Skeletal muscle tissue (tissue), 4 donors: ENCODE measurements around the gene ACACA. TPM values are rescaled to one million over a fixed set of nuclear protein-coding genes. Genes with fewer than 3 reads are reported as not detected.

Experiments used
- H3K27ac ChIP-seq: one replicate; pipeline ENCODE4 v1.7.0; 2013; ENCODE audit warnings: mild to moderate bottlenecking, low read depth, low read length, inconsistent platforms
- H3K27me3 ChIP-seq, 3 donors: one replicate each; pipeline ENCODE4 v1.7.0; 2013; ENCODE audit warnings: low read length in 3 of 3; ENCODE audit not compliant: control insufficient read depth in 3 of 3, insufficient read depth in 3 of 3
- H3K36me3 ChIP-seq, 3 donors: one replicate each; pipeline ENCODE4 v1.7.0; 2013; ENCODE audit warnings: low read length in 3 of 3; ENCODE audit not compliant: control insufficient read depth in 3 of 3, insufficient read depth in 3 of 3
- H3K4me1 ChIP-seq, 3 donors: one replicate each; pipeline ENCODE4 v1.7.0; 2013; ENCODE audit warnings: low read length in 3 of 3, mild to moderate bottlenecking in 3 of 3; ENCODE audit not compliant: control insufficient read depth in 3 of 3, insufficient read depth in 3 of 3
- H3K4me3 ChIP-seq, 3 donors: one replicate each; pipeline ENCODE4 v1.7.0; 2013; ENCODE audit warnings: low read length in 3 of 3
- H3K9ac ChIP-seq, 3 donors: one replicate each; pipeline ENCODE4 v1.7.0; 2013; ENCODE audit warnings: low read length in 3 of 3, mild to moderate bottlenecking in 3 of 3, moderate library complexity in 2 of 3, low read depth in 1 of 3
- H3K9me3 ChIP-seq, 3 donors: one replicate each; pipeline ENCODE4 v1.7.0; 2013; ENCODE audit warnings: low read length in 3 of 3; ENCODE audit not compliant: control insufficient read depth in 3 of 3
- total RNA-seq: library from RNA; depleted of rRNA; stranded (reverse); fragments of >200 nt; gene quantifications from one replicate; pipeline ENCODE4 v1.2.3, GENCODE V29; 2014
- donor health status: Osteomylitis.

Gene ACACA
- total RNA-seq, 1 donor from 2014 or later, result 26.6 TPM

GRCh38 chr17:37247825-37248224 is 158.8 kb downstream of the ACACA start:
- no peaks in the 10 kb centered on the region for H3K9me3 ChIP-seq
- no peaks in the 10 kb centered on the region for H3K4me1 ChIP-seq
- H3K9ac ChIP-seq, result no peak overlapping the region
- H3K36me3 ChIP-seq, result peaks cover 43 to 57% (median 54%) of the 10 kb centered on the region in 3 donors
- no peak overlapping the region for H3K4me3 ChIP-seq
- H3K27ac ChIP-seq, result no peak overlapping the region
- no peaks in the 10 kb centered on the region for H3K27me3 ChIP-seq

GRCh38 chr17:37246085-37246484 is 160.6 kb downstream of the ACACA start:
- Histone ChIP-seq H3K36me3 (peaks cover 43 to 58% (median 53%) of the 10 kb centered on the region in 3 donors), H3K9ac (no peak overlapping the region), H3K4me1 (no peaks in the 10 kb centered on the region)

GRCh38 chr17:37240381-37240780 is 166.3 kb downstream of the ACACA start:
- Histone ChIP-seq H3K27me3 (no peaks in the 10 kb centered on the region), H3K36me3 (peaks cover 33 to 59% (median 35%) of the 10 kb centered on the region in 3 donors), H3K27ac (no peak overlapping the region), H3K4me3 (no peak overlapping the region), H3K9ac (no peak overlapping the region), H3K9me3 (no peaks in the 10 kb centered on the region), H3K4me1 (no peaks in the 10 kb centered on the region)

More at GRCh38 chr17:37246085-37246484, 160.6 kb downstream of the ACACA start:
- Histone ChIP-seq H3K27ac (no peak overlapping the region), H3K27me3 (no peaks in the 10 kb centered on the region), H3K9me3 (no peaks in the 10 kb centered on the region), H3K4me3 (no peak overlapping the region)

GRCh38 chr17:37239690-37240334 is 166.8 kb downstream of the ACACA start:
- no peak overlapping the region for H3K4me3 ChIP-seq
- no peak overlapping the region for H3K27ac ChIP-seq
- peaks cover 30 to 58% (median 31%) of the 10 kb centered on the region in 3 donors for H3K36me3 ChIP-seq
- no peaks in the 10 kb centered on the region for H3K4me1 ChIP-seq
- H3K27me3 ChIP-seq, result no peaks in the 10 kb centered on the region
- no peaks in the 10 kb centered on the region for H3K9me3 ChIP-seq
- H3K9ac ChIP-seq, result no peak overlapping the region

GRCh38 chr17:37234106-37234505 is 172.5 kb downstream of the ACACA start:
- H3K9ac ChIP-seq, result no peak overlapping the region
- no peaks in the 10 kb centered on the region for H3K9me3 ChIP-seq
- H3K36me3 ChIP-seq, result peaks cover 11 to 41% (median 13%) of the 10 kb centered on the region in 3 donors
- no peaks in the 10 kb centered on the region for H3K27me3 ChIP-seq
- H3K27ac ChIP-seq, result no peak overlapping the region
- H3K4me3 ChIP-seq, result no peak overlapping the region
- no peaks in the 10 kb centered on the region for H3K4me1 ChIP-seq

- no peaks in the 10 kb centered on the region for H3K27me3 ChIP-seq
- H3K9ac ChIP-seq, result no peak overlapping the region
- no peak overlapping the region for H3K4me3 ChIP-seq
- H3K4me1 ChIP-seq, result no peaks in the 10 kb centered on the region
- peaks cover 8 to 39% (median 14%) of the 10 kb centered on the region in 3 donors for H3K36me3 ChIP-seq
- H3K9me3 ChIP-seq, result no peaks in the 10 kb centered on the region
- no peak overlapping the region for H3K27ac ChIP-seq
Observed at GRCh38 chr17:37233036-37233435, 173.6 kb downstream of the ACACA start.

GRCh38 chr17:37231887-37232286 is 174.7 kb downstream of the ACACA start:
- Histone ChIP-seq H3K9me3 (no peaks in the 10 kb centered on the region), H3K9ac (no peak overlapping the region), H3K36me3 (peaks cover 3 to 35% (median 14%) of the 10 kb centered on the region in 3 donors), H3K4me3 (no peak overlapping the region), H3K27ac (no peak overlapping the region), H3K4me1 (no peaks in the 10 kb centered on the region), H3K27me3 (no peaks in the 10 kb centered on the region)

GRCh38 chr17:37230633-37231032 is 176.0 kb downstream of the ACACA start:
- no peaks in the 10 kb centered on the region for H3K9me3 ChIP-seq
- no peak overlapping the region for H3K27ac ChIP-seq
- H3K9ac ChIP-seq, result no peak overlapping the region
- no peaks in the 10 kb centered on the region for H3K27me3 ChIP-seq
- H3K4me1 ChIP-seq, result no peaks in the 10 kb centered on the region
- peaks cover 6 to 39% (median 16%) of the 10 kb centered on the region in 3 donors for H3K36me3 ChIP-seq
- H3K4me3 ChIP-seq, result no peak overlapping the region

- no peak overlapping the region for H3K4me3 ChIP-seq
- H3K36me3 ChIP-seq, result peaks cover 9 to 35% (median 24%) of the 10 kb centered on the region in 3 donors
- H3K27ac ChIP-seq, result no peak overlapping the region
- no peak overlapping the region for H3K9ac ChIP-seq
- H3K4me1 ChIP-seq, result no peaks in the 10 kb centered on the region
- H3K9me3 ChIP-seq, result no peaks in the 10 kb centered on the region
- H3K27me3 ChIP-seq, result no peaks in the 10 kb centered on the region
Observed at GRCh38 chr17:37225465-37225864, 181.2 kb downstream of the ACACA start.

- Histone ChIP-seq H3K4me3 (no peak overlapping the region), H3K27ac (no peak overlapping the region), H3K36me3 (peaks cover 9 to 39% (median 19%) of the 10 kb centered on the region in 3 donors), H3K27me3 (no peaks in the 10 kb centered on the region), H3K4me1 (no peaks in the 10 kb centered on the region), H3K9me3 (no peaks in the 10 kb centered on the region), H3K9ac (no peak overlapping the region)
Observed at GRCh38 chr17:37221865-37222264, 184.8 kb downstream of the ACACA start.
